Measurements from ENCODE around the gene ENOX1. TPM values are rescaled to one million over a fixed set of nuclear protein-coding genes. Genes with fewer than 3 reads are reported as not detected.

ENOX1 gene
- polyA plus RNA-seq, 1 donor from 2014 or later = not detected

- no peak overlapping the region for H3K27ac Mint-ChIP-seq
- no peaks in the 10 kb centered on the region for H3K4me1 Mint-ChIP-seq
- H3K4me3 Mint-ChIP-seq = no peak overlapping the region
- H3K27me3 Mint-ChIP-seq = peaks cover 12% of the 10 kb centered on the region
- no peaks in the 10 kb centered on the region for H3K36me3 Mint-ChIP-seq
- no peaks in the 10 kb centered on the region for H3K9me3 Mint-ChIP-seq
Measured at GRCh38 chr13:43478211-43478610, 308.6 kb downstream of the ENOX1 start.

GRCh38 chr13:43475140-43475539, 311.6 kb downstream of the ENOX1 start:
- Mint-ChIP-seq H3K4me1 (no peaks in the 10 kb centered on the region), H3K4me3 (no peak overlapping the region), H3K36me3 (no peaks in the 10 kb centered on the region), H3K9me3 (no peaks in the 10 kb centered on the region), H3K27me3 (peaks cover 12% of the 10 kb centered on the region), H3K27ac (no peak overlapping the region)

GRCh38 chr13:43473437-43473836, 313.3 kb downstream of the ENOX1 start:
- Mint-ChIP-seq H3K36me3 (peaks cover 1% of the 10 kb centered on the region), H3K9me3 (no peaks in the 10 kb centered on the region), H3K27me3 (peaks cover 9% of the 10 kb centered on the region)

GRCh38 chr13:43472980-43473379, 313.8 kb downstream of the ENOX1 start:
- H3K4me1 Mint-ChIP-seq = no peaks in the 10 kb centered on the region
- H3K4me3 Mint-ChIP-seq = no peak overlapping the region
- no peaks in the 10 kb centered on the region for H3K9me3 Mint-ChIP-seq
- H3K36me3 Mint-ChIP-seq = peaks cover 1% of the 10 kb centered on the region
- peaks cover 9% of the 10 kb centered on the region for H3K27me3 Mint-ChIP-seq
- H3K27ac Mint-ChIP-seq = no peak overlapping the region

More at GRCh38 chr13:43473437-43473836, 313.3 kb downstream of the ENOX1 start:
- no peaks in the 10 kb centered on the region for H3K4me1 Mint-ChIP-seq
- H3K4me3 Mint-ChIP-seq = no peak overlapping the region
- H3K27ac Mint-ChIP-seq = no peak overlapping the region

GRCh38 chr13:43472339-43472738, 314.4 kb downstream of the ENOX1 start:
- no peak overlapping the region for H3K4me3 Mint-ChIP-seq
- H3K36me3 Mint-ChIP-seq = peaks cover 1% of the 10 kb centered on the region
- H3K27ac Mint-ChIP-seq = no peak overlapping the region
- H3K9me3 Mint-ChIP-seq = no peaks in the 10 kb centered on the region
- H3K4me1 Mint-ChIP-seq = no peaks in the 10 kb centered on the region
- H3K27me3 Mint-ChIP-seq = peaks cover 7% of the 10 kb centered on the region

- H3K27me3 Mint-ChIP-seq = peaks cover 7% of the 10 kb centered on the region
- peaks cover 1% of the 10 kb centered on the region for H3K36me3 Mint-ChIP-seq
- no peaks in the 10 kb centered on the region for H3K4me1 Mint-ChIP-seq
- H3K9me3 Mint-ChIP-seq = no peaks in the 10 kb centered on the region
- no peak overlapping the region for H3K4me3 Mint-ChIP-seq
- no peak overlapping the region for H3K27ac Mint-ChIP-seq
Measured at GRCh38 chr13:43470610-43471009, 316.2 kb downstream of the ENOX1 start.

- H3K27ac Mint-ChIP-seq = no peak overlapping the region
- H3K27me3 Mint-ChIP-seq = peaks cover 3% of the 10 kb centered on the region
- H3K4me3 Mint-ChIP-seq = no peak overlapping the region
- H3K4me1 Mint-ChIP-seq = no peaks in the 10 kb centered on the region
- H3K9me3 Mint-ChIP-seq = no peaks in the 10 kb centered on the region
- peaks cover 1% of the 10 kb centered on the region for H3K36me3 Mint-ChIP-seq
Measured at GRCh38 chr13:43469791-43470190, 317.0 kb downstream of the ENOX1 start.

GRCh38 chr13:43464578-43465264, 322.1 kb downstream of the ENOX1 start:
- Mint-ChIP-seq H3K27me3 (peaks cover 3% of the 10 kb centered on the region), H3K9me3 (no peaks in the 10 kb centered on the region), H3K36me3 (peaks cover 2% of the 10 kb centered on the region), H3K4me3 (no peak overlapping the region), H3K4me1 (no peaks in the 10 kb centered on the region), H3K27ac (no peak overlapping the region)

- Mint-ChIP-seq H3K27ac (no peak overlapping the region), H3K27me3 (peaks cover 6% of the 10 kb centered on the region), H3K4me3 (no peak overlapping the region), H3K36me3 (no peaks in the 10 kb centered on the region), H3K4me1 (no peaks in the 10 kb centered on the region), H3K9me3 (no peaks in the 10 kb centered on the region)
Measured at GRCh38 chr13:43448605-43449336, 338.0 kb downstream of the ENOX1 start.

- Mint-ChIP-seq H3K4me3 (no peak overlapping the region), H3K27ac (no peak overlapping the region), H3K9me3 (no peaks in the 10 kb centered on the region), H3K27me3 (peaks cover 5% of the 10 kb centered on the region), H3K4me1 (no peaks in the 10 kb centered on the region), H3K36me3 (no peaks in the 10 kb centered on the region)
Measured at GRCh38 chr13:43446126-43446525, 340.6 kb downstream of the ENOX1 start.

- Mint-ChIP-seq H3K36me3 (no peaks in the 10 kb centered on the region), H3K27me3 (peaks cover 5% of the 10 kb centered on the region), H3K4me1 (no peaks in the 10 kb centered on the region), H3K9me3 (no peaks in the 10 kb centered on the region), H3K4me3 (no peak overlapping the region), H3K27ac (no peak overlapping the region)
Measured at GRCh38 chr13:43445668-43446067, 341.1 kb downstream of the ENOX1 start.

GRCh38 chr13:43444081-43444480, 342.7 kb downstream of the ENOX1 start:
- Mint-ChIP-seq H3K4me1 (no peaks in the 10 kb centered on the region), H3K27ac (no peak overlapping the region), H3K4me3 (no peak overlapping the region), H3K36me3 (no peaks in the 10 kb centered on the region), H3K27me3 (peaks cover 5% of the 10 kb centered on the region), H3K9me3 (no peaks in the 10 kb centered on the region)

GRCh38 chr13:43441899-43442499, 344.8 kb downstream of the ENOX1 start:
- Mint-ChIP-seq H3K27me3 (peaks cover 5% of the 10 kb centered on the region), H3K4me1 (no peaks in the 10 kb centered on the region), H3K4me3 (no peak overlapping the region), H3K27ac (no peak overlapping the region), H3K9me3 (no peaks in the 10 kb centered on the region), H3K36me3 (no peaks in the 10 kb centered on the region)

GRCh38 chr13:43441464-43441863, 345.3 kb downstream of the ENOX1 start:
- Mint-ChIP-seq H3K27ac (no peak overlapping the region), H3K9me3 (no peaks in the 10 kb centered on the region), H3K4me3 (no peak overlapping the region), H3K27me3 (peaks cover 1% of the 10 kb centered on the region), H3K4me1 (no peaks in the 10 kb centered on the region), H3K36me3 (no peaks in the 10 kb centered on the region)

GRCh38 chr13:43434191-43434590, 352.6 kb downstream of the ENOX1 start:
- Mint-ChIP-seq H3K27ac (no peak overlapping the region), H3K27me3 (peaks cover 2% of the 10 kb centered on the region), H3K36me3 (no peaks in the 10 kb centered on the region), H3K4me1 (no peaks in the 10 kb centered on the region), H3K4me3 (no peak overlapping the region), H3K9me3 (no peaks in the 10 kb centered on the region)
